NCI-H748 (cell line): Measurements from ENCODE around the gene TUSC2.

Experiments used
- DNase-seq: peaks from one replicate; lab custom pipeline; 2025; ENCODE audit not compliant: unreplicated experiment; lab: John Stamatoyannopoulos, UW

Gene TUSC2

DNA sequence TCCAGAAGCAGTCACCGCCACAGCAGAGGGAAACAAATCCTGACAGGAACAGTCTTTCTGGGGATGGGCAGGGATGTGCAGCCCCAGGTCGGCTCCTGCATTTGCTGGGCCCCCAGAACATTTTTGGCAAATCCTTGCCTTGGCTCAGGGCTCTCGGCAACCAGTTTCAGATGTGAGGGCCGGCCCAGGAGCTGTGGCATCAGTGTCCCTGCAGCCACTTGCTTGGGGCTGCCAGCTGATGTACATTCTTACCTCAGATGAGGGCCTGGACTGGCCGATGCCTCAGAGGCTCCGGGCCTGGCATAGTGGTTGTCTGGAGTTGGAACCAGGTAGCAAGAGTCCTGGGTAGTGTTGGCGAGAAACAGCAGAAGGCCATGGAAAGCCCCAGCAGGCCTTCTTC lies 26.8 kb upstream of the TUSC2 start:
- DNase-seq, result no peak

DNA sequence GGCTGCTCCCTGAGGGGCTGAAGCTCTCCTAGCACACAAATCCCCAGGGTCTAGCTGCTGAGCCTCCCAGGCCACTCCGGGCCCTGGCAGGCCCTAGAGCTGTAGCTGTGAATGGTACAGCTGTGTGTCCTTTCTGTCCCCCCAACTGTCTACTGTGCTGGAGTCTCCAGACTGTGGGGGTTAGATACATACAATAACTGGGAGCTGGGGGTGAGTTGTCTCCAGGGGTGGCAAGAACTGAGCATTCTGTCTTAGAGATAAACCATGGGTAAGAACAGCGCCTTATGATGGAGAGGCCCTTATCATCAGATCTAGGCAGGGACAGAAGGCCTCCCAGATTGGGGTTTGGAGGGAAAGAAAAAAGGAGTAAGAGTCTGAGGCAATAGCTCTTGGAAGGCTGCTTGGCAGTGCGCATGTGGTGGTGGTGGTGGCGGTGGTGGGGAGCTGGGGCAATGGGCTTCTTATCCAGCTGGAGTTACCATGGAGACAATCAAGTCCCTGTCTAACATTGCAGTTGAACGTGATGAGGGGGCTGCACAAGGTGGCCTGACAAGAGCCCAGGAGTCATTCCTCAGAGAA lies 26.3 kb upstream of the TUSC2 start:
- no peak for DNase-seq

DNA sequence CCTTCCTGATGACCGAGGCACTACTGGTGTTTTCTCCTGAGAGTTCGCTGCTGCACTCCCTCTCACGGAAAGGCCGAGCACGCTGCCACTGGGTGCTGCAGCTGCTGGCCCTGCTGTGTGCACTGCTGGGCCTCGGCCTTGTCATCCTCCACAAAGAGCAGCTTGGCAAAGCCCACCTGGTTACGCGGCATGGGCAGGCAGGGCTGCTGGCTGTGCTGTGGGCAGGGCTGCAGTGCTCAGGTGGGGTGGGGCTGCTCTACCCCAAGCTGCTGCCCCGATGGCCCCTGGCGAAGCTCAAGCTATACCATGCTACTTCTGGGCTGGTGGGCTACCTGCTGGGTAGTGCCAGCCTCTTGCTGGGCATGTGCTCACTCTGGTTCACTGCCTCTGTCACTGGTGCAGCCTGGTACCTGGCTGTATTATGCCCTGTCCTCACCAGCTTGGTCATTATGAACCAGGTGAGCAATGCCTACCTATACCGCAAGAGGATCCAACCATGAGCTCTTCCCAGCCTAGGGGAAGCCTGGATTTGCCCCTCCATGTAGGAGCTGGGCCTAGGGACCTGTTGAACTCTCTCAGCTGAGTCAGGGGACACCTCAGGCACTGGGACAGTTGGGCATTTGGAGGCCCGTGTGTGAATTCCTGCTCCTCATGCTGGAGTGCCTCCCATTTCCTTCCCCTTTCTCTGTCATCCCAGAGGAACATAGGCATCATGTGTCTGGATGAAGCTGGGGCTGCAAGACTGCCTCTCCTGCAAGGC lies 25.4 kb upstream of the TUSC2 start:
- DNase-seq, result no peak

DNA sequence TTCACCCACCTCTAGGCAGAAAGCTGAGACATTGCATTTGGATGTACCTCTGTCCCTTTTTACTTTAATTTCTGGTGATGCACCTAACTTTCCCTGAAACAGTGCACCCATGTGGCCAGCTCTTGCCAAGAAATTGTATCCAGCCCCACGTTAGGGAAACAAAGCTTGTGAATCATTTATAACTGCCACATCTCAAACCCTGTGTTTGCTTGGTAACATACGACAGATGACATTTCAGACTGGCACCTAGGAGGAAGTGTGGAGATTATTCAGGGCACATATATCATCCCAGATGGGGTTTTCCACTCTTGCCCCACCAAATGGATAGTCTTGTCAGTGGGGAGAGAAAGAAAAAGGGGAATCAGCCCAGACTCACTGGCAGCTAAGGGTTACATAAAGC lies 24.8 kb upstream of the TUSC2 start:
- DNase-seq, result no peak

DNA sequence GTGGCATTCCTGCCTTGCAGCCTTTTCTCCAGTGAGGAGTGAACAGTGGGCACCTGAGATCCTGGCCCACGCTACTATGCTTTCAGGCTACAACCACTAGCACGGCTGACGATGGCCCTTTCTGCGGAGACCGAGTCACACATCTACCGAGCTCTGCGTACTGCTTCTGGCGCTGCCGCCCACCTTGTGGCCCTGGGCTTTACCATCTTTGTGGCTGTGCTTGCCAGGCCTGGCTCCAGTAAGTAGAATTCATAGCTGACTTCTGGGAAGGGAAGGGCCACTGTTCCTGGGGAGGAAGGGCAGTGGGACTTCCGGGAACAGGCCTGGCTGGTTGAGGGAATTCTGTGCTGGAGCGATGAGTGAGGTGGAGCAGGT lies 23.3 kb upstream of the TUSC2 start:
- DNase-seq, result no peak

DNA sequence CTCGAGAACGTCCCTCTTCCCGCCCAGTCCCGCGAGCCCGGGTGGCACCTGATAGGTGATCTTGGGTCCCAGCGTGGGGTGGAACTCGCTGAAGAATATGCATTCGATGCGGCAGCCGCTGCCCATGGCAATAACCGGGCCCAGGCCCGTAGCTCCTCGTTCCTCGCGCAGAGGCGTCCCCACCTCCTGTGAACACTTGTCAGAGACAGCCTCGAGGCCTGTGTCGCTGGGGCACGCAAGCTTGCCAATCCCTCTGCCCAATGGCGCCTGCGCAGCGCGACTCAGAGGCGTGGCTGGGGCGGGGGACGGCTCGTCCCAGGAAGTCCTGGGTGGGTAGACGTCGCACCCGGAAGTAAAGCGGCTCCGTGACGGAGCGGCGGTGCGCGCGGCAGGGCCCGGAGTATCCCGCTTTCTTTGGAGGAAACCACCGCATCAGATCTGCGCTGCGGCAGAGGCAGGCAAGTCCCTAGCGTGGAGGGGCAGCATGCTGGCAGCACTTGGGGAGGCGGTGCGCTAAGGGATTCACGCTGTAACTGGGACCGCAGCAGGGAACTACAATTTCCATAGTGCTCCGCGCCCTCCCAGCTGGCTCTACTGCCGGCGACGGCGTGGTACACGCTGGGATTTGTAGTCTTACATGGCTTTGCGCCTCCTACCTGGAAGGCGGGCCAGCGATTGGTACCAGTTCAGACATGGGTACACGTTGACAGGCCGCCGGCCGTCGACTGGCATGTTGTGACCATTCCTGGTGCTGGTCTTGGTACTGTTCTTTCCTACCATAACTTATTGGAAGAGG lies 22.7 kb upstream of the TUSC2 start, which contains the start of the genes CYB561D2 and NPRL2:
Gene CYB561D2 (plus strand): TSS at position 336 of the 796 bp plus-strand sequence. CDS start 572 bp downstream, outside the sequence.
Gene NPRL2 (minus strand): TSS at position 249 of the 796 bp plus-strand sequence. CDS start 123 bp downstream, at position 126.
- peak; percentile 91 for DNase-seq

DNA sequence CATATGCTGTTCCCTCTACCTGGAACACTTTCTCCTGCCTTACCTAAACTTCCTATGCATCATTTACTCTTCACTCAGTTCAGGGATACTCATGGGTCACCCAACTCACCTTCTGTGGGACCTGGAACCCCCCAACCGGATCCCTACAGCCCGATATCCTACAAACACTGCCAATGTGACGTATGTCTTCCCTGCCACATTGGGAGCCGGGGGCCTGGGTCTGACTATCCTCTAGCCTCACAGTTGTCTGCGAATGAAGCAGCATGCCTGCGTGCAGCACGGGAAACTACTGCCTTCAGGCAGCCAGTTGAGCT lies 22.1 kb upstream of the TUSC2 start:
- DNase-seq, result no peak

DNA sequence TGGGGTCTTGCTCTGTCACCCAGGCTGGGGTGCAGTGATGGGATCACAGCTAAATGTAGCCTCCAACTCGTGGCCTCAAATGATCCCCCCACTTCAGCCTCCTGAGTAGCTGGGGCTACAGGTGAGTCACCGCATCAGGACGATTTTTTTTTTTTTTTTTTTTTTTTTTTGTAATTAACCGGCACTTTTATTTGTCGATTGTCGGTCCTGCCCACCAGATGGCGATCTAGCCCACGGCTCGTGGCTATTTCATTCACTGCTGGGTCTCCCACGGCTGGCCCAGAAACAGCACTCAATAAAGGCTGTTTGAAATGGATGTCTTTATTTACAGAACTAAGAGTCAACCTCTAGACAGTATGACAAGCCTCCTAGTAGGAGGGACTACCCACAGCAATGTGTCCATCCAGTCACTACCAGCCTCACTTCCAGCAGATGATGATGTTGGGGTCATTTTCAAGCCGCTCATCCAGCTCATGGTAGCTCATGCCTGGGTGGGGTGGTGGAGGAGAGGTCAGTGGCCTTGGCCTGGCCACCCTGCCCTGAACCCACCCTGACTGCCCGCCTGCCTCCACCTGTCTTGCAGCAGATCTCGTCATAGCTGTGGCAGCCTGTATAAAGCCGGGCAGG lies 19.3 kb upstream of the TUSC2 start:
- peak; percentile 69 for DNase-seq

DNA sequence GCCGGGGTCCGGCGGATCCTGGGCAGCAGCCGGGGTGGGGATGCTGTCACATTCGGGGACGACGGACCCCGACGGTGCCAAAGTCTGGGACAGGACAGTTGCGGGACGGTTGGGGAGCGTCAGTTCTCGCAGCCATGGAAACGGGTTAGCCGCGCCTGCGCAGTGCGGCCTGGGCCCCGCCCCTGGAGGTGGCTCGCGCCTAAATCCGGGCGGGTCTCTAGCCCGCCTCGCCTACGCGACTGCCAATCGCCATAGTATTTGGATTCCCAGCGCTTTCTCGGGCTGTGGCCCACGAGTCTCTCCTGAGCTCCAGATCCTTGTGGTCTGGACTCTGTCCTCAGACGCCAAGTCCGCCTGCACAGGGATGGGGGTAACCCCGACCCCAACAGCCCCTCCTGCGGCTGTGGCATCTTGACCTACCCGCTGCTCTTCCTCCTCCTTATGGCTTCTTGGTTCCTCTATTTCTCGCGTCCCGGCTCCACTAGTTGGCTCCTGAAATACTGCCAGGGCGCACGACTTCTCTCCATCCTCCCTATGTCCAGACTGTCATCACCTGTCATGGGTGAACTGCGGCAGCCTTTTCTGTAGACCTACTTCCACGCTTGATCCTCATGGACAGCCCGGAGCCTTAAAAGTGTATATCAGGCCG lies 17.7 kb upstream of the TUSC2 start, which contains the start of gene ZMYND10:
Gene ZMYND10 (minus strand): TSS at position 147 of the 649 bp plus-strand sequence. CDS start 153 bp downstream, outside the sequence.
- DNase-seq, result peak; percentile 77

DNA sequence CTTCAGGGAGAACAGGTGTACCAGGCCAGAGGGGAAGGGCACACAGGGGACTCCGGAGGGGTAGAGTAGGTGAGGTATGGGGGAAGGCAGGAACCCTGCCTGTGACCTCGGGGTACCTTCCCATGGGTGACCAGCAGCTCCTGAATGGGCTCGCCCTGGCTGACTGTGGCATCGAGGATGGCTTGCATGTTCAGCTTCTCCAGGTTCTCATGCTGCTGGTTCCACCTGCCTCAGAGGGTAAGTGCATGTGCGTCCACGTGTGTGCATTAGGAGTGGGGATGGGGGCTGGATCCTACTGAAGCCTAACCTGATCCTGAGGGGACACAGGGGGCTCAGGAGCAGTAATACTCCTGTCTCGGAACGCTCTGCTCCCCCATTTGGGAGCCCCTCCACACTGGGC lies 17.0 kb upstream of the TUSC2 start:
- no peak for DNase-seq

DNA sequence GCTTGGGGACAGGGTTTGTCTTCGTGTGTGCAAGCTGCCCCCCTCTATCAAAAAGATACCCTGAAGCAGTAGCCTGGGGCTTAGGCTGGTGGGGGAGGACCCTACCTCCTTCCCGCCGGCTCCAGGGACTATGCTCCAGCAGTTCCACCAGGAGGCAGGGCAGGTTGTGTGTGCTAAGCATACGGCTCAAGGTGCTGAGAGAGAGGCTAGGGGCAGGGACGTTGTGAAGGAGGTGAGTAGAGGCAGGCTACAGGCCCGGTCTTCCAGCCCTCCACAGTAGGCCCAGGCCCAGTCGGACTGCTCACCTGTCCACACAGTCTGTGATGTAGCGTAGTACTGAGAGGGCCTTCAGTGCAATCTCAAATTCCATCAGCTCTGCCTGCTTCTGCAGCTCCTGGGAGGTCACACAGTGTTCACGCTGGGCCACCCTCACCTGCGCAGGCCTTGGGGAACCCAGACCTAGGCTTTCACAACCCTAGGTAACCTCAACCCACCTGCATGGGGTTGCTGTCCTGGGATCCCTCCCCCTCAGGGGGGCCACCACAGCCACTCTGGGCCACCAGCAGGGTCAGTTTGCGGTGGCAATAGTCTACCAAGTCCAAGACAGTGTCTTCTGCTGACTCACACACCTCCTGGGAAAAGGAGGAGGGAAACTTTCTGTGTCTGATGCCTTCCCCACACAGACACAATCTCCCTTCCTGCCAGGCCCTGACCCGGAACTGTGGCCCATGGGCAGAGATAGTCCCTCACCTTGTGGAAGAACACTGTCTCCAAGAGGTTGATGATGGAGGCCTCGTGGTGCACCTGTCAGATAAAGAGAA lies 15.0 kb upstream of the TUSC2 start:
- DNase-seq, result no peak

DNA sequence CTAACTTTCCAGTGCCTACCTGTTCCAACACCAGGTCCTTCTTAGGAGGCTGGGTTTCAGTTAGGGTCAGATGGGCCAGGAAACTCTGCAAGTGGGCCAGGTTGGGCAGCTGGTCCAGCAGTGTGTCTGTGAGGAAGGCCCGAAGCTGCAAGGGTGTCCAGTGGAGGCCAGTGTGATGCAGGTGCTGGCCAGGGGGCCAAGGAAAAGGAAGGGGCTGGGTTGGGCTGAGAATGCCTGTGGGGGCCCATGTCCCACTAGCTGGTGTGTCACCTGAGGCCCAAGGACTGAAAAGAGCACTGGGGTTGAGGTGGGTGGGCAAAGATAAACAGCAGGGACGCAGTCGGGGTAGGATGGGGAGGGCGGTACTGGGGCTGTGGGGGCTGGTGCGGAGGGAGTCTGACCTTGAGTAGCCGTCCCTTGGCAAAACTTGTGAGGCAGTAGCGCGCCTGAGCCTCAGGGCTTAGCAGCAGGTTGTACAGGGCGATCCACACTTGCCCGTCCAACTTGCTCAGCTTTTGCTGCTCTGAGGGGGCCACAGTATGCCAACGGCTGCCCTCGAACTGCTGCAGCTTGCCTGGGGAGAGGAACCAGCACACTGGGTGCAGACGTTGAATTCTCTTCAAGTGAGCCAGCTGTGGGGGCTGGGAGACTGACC lies 14.1 kb upstream of the TUSC2 start:
- no peak for DNase-seq

DNA sequence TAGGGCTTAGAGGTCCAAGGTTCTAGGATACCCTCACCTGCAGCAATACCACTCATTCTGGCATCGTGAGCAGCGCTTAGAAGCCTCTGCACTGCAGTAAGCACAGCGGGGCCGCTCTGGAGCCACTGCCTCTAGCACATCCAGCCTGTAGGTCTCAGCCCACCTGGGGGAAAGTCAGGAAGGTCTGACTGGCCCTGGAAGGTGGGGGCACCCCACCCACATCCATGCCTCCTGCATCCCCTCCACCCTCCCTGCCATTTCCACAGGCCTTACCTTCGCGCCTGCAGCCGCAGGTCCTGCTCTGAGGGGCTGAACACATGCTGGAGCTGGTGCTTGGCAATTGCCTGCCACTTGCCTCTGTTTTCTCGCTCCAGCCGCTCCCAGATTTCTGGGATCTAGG lies 13.5 kb upstream of the TUSC2 start:
- DNase-seq, result no peak

DNA sequence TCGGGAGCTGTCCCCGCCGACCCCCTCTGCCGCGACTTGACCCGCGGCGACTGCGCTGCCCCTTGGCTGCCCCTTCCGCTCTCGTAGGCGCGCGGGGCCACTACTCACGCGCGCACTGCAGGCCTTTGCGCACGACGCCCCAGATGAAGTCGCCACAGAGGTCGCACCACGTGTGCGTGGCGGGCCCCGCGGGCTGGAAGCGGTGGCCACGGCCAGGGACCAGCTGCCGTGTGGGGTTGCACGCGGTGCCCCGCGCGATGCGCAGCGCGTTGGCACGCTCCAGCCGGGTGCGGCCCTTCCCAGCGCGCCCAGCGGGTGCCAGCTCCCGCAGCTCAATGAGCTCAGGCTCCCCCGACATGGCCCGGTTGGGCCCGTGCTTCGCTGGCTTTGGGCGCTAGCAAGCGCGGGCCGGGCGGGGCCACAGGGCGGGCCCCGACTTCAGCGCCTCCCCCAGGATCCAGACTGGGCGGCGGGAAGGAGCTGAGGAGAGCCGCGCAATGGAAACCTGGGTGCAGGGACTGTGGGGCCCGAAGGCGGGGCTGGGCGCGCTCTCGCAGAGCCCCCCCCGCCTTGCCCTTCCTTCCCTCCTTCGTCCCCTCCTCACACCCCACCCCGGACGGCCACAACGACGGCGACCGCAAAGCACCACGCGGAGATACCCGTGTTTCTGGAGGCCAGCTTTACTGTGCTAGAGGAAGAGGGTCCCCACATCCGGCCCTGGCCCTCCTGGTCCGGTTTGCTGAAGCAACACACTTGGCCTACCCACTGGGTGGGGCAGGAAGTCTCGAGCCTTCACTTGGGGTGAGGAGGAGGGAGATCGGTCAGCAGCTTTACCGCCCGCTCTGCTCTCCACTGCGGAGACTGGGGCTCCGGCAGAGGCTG lies 12.7 kb upstream of the TUSC2 start, which contains the start of gene RASSF1:
Gene RASSF1 (minus strand): TSS at position 389 of the 882 bp plus-strand sequence. CDS start 31 bp downstream, at position 358.
- DNase-seq, result no peak

DNA sequence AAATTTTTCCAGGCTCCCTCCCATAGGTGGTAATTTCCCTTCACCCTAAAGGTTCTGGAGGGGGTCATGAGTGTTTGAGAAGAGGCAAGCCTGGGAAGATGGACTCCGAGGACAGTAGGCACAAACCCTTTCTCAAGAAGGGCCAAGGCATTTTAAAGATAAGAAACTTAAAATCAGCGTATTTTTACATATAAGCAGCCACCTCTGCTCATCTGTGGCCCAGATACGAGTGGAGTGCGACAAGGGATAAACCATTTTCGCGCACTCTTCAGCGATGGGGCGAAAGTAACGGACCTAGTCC lies 12.1 kb upstream of the TUSC2 start:
- DNase-seq, result no peak

DNA sequence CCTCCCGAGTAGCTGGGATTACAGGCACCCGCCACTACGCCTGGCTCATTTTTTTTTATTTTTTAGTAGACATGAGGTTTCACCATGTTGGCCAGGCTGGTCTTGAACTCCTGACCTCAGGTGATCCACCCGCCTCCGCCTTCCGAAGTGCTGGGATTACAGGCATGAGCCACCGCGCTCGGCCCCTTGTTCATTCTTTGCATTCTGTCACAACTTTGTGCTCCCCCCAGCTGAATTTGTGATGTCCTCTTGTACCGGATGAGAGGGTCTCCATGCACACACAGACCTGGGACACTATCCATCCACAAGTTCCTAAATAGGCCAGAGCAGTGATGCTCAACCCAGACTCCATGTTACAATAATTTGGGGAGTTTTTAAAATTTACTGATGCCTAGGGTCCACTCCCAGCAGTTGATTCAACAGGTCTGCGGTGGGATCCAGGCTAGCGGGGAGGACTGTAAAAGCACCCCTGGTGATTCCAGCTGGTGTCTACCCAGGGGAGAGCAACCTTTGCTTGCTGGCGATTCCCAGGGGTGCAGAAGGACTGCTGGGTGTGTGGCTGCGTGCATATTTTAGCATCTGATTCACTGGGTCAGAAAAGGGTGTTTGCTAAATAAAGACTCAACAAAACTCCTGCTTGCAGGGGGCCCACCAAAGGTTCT lies 11.6 kb upstream of the TUSC2 start:
- DNase-seq, result no peak

DNA sequence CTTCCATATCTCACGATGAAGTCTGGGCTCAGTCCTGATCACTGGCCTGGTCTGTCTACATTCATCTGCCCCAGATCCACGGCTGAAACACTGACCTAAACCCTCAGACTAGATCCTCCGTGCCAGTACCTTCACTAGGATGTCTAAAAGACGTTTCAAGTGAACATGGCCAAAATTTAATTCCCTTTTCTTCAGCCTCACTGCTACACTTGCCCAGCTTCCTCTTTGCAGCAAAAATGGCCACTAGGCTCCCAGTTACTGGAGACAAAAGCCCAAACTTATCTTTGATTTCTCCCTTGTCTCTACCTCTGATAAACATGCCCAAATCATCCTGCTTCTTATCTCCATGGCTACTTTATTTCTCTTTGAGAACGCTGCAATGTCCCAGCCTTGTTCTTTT lies 10.9 kb upstream of the TUSC2 start:
- no peak for DNase-seq

DNA sequence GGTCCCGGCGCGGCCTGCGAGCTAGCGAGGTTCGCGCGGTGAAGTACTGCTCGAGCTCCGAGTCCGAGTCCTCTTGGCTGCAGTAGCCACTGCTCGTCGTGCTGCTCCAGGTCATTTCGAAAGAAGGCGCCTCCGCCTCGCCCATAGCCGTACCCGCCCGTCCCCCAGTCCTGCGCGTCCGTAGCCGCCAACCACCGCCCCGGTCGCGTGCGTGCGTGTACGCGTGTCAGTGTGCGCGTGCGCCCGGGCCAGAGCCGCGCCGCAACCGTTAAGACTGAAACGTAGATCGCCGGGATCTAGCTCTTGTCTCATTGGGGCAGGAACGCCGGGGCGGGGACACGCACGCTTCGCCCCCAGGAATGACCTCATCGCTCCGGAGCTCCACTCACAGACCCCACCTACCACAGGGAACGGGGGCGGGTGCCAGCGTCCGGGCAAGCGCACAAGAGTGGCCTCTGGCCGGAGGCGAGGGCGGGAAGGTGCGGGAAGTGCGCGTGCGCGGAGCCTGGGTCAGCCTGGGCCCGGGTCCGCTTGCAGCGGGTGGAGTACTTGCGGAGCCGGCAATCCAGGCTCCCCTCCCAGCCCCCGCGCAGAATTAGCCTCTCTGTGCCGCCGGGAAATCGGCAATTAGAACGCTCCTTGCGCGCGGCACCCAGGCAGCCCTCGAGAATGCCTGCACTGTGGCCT lies 9.3 kb upstream of the TUSC2 start:
- peak; percentile 97 for DNase-seq
